Adipose tissue (tissue), 3 donors: Measurements from ENCODE around the gene MYO1D. TPM values are rescaled to one million over a fixed set of nuclear protein-coding genes. Genes with fewer than 3 reads are reported as not detected.

ENCODE experiments used
- H3K27ac ChIP-seq: one replicate; pipeline ENCODE4 v1.5.1; 2013; ENCODE audit warnings: low read depth, low read length
- WGBS, 3 donors: extraction: QIAGEN DNeasy Blood & Tissue Kit; methylation state at CpG; one replicate each; pipeline ENCODE4 v1.1.7; 2013; 5-methylcytosine and 5-hydroxymethylcytosine counted together
- polyA plus RNA-seq, 3 donors: library from polyadenylated mRNA; stranded (reverse); fragments of 200-250 nt; gene quantifications; one replicate each; pipeline ENCODE4 v1.2.3, GENCODE V29; 2013
- donor health status: healthy with polysubstance abuse.
- donor health status: Bipolar disorder and iron deficiency.
- donor health status: healthy.

Gene MYO1D
- polyA plus RNA-seq, 3 donors, result 8.5 to 11.6 (median 11.4) TPM

DNA sequence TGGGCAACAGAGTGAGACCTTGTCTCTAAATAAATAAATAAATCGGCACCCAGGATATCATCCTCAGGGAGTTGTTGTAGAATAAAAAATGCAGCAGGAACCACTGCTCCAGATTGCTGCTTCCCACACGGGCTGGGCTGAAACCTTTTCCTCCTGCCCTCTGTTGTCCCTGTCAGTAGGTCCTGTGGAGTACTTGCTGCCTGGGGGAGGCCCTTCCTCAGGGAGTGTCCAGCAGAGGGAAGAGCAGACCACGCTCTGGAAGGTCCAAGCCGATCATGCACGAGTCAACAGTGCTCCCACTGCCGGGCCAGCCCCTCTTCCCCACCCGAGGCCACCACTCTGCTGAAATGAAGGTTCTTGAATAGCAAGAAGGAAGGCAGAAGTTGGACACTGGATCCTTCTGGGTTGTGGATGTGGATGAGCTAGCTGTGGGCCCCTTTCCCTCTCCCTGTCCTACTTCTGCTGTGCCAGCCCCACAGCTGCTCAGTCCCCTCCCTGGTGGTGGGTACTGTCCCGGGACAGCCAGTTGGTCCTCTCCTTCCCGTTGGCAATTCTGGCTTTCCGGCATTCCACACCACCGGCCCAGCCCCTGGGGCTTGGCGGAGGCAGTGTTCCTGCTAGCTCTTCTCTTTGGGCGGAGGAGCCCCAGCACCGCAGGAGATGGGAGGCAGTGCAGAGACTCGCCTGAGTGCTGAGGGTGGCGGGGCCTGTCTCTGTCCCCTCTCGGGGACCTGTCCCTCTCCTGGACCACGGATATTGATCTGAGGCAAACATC lies 379.3 kb downstream of the MYO1D start:
- H3K27ac ChIP-seq, result no peak overlapping the region
- WGBS, 3 donors, result 87 to 90% (median 89%) methylated on average over 18 of the region's 18 CpGs

DNA sequence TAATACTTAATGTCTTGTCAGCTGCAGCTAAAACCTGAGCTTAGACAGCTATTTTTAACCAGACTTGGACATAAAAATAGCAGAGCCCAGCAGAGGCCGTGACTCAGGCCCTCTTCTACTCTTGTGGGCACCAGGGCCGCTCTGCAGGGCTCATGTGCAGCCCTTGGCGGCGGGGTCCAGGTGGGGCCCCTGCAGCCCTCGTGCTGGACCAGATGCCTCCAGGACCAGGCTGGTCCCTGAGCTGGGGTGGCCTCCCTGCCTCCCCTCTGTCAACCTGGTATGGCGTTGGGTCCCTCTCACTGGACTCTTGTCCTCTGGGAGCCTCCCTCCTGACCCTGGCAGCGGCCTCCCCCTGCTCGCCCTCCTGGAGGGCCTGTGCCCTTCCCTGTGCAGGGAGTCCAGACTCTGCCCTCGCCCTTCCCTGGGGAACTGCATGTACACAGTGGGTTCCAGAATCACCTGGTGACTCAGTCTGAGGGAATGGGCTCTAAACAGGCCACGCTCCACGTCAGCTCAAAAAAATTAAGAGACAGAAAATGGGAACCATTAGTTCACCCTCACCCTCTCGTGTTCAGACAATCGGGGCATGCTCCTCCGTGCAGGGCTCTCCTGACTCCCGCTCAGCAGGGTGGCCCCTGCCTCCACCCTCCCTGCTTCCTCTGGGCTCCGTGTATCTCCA lies 380.4 kb downstream of the MYO1D start:
- H3K27ac ChIP-seq, result no peak overlapping the region
- WGBS, 3 donors, result 85 to 95% (median 88%) methylated on average over 14 to 16 of the region's 16 CpGs

DNA sequence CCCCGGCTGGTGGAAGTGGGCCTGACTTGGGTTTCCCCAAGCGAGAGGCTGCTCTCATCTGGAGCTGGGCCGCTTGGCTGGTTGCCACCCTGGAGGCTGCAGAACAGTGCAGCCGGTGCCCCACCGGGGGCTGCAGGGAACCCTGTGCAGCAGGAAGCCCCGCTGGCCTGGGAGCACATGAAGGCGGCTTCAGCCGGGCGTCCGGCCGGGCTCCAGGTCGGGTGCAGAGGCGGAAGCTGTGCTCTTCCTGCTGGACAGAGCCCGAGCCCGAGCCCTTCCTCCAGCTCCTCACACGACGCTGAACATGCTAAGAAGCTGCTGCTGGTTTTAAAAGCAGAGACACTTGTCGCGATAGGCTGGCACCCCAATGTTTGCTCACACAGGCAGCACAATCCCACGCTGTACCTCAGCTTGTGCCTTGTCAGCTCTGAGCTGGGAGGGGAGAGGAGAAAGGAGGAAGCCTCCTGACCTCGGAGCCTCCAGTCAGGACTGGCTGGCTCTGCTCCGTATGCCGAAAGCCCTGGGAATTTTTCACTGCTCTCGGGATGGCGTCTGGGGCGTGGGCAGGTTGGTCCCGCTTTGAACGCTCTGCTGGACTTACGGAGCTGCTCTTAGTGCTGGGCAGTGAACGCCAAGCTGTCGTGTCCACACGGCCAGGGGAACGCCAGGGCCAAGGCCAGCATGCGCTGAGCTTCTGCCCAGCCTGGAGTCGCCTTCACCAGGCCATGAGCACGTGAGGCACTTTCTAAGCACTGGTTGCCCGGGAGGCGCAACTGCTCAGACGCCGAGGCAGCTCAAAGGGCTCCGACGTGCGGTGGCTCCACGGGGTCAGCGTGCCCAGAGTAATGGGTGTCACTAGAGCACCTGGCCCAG lies 381.3 kb downstream of the MYO1D start:
- 41 to 59% (median 42%) methylated on average over 41 to 45 of the region's 45 CpGs for WGBS, 3 donors
- no peak overlapping the region for H3K27ac ChIP-seq

DNA sequence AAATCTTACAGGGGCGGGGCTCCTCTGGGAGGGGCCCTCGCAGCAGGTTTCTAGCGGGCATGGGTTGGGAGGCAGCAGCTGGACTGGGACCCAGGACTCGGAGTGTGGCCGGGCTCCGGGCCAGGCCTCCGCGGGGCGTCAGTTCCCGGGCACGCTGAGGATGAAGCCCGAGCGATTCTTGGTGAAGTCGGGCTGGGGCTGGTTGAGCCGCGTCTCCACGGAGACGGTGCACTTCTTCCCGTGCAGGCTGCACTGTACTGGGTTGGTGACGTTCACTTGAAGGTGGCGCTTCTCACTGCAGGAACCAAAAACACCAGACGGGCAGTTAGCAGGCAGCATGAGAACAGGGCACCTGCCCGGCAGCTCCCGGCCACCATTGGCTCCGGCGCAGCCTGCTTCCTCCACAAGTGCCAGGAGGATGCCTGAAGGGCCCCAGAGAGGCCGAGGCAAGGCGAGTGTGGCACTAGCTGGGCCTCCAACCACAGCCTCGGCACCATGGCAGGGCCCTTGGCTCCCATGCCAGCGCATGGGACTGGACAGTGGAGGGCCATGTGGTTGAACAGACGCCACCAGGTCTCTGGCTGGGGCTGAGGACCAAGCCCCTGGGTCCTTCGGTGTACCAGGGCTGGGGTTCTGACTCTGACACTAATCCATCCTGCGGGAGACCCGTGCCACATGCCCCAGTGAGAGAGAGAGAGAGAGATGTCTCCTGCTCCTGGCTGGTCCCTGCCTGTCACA lies 382.1 kb downstream of the MYO1D start:
- H3K27ac ChIP-seq, result no peak overlapping the region
- 84 to 92% (median 84%) methylated on average over 34 of the region's 34 CpGs for WGBS, 3 donors

DNA sequence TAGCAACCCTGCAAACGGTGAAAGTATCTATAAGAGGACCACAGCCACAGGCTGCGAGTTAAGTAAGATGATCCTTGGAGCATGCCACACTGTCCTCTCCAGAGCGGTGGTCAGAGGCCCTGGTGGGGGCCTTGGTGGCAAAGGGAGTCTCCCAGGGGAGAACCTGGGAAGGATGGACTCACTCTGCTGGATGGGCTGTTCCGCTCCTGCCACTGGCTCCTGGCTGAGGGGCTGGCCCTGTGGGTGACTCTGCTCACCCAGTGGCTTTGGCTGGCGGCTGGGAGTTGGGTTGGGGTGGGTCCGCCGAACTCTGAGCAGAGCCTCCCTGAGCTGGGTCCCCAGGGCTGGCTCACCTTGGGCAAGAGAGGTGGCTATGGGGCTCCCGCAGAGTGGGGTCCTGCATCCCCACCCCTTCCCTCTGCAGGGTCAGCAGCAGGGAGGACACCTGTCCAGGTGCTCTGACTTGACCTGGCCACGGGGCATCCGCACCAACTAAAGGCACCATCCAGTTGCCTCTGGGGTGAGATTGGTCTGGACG lies 382.9 kb downstream of the MYO1D start:
- no peak overlapping the region for H3K27ac ChIP-seq
- WGBS, 3 donors, result 93 to 95% (median 94%) methylated on average over 9 to 11 of the region's 11 CpGs

DNA sequence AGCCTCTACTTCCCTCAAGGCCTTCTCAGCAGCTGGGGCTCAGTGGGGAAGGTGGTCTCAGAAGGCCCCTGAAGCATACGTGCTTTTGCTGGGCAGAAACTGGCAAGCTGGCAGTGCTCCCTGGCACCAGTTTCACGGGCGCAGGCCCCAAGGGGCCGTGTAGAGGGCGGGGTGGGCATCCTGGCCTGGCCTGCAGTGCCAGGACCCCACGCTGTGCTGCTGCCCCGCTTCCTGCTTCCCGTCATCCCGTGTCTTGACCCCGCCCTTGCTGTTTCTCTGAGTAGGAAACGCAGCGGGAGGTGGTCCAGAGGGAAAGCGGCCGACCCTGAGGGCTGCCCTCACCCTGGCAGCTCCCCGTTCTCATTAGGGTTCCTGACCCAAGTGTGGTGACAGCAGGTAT lies 383.4 kb downstream of the MYO1D start:
- WGBS, 3 donors, result 80 to 87% (median 87%) methylated on average over 15 of the region's 15 CpGs
- H3K27ac ChIP-seq, result no peak overlapping the region

DNA sequence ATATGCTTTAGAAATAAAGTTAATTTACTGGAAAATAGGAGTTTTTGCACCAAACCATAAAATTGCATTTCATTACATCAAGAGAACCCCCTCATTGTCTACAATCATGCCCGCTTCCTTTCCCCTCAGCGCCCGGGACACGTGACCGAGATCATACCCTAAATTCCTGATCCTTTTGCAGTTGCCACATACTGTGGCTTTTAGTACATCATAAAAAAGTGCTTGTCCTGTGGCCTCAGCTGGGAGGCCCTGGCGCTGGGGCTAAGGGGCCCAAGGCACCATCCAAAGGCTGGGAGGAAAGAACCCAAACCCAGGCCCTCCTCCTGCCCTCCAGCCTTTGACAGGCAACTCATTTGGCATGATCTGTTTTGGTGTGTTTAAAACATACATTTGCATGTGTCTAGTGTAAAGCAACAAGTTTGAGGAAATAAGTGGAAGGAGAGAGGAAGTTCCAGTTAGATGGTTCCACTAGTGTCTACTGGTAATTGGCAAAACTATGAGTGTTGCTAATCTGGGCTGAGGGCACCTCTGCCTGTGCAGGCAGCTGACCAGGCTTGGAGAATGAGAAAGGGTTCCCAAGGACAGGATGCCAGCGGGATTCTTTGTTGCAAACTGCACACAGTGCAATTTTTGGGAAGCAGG lies 384.2 kb downstream of the MYO1D start:
- H3K27ac ChIP-seq, result no peak overlapping the region
- WGBS, 3 donors, result 68 to 90% (median 77%) methylated on average over 7 of the region's 7 CpGs

DNA sequence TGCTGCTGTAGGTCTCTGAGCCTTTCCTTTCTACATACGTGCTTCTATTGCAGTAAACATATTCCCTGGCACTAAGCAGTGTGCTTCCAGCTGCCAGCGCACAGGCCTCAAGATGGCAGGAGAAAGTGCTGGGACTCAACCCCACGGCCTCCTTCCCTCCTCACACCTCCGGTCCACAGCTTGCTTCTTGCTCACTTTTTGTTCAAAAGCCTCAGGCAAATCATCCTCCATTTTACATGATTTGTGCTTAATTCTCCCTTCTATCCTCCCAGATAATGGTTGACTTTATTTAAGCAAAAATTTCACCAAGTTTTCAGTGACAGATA lies 384.7 kb downstream of the MYO1D start:
- H3K27ac ChIP-seq, result no peak overlapping the region
- WGBS, 3 donors, result 75 to 84% (median 77%) methylated on average over 4 of the region's 4 CpGs

DNA sequence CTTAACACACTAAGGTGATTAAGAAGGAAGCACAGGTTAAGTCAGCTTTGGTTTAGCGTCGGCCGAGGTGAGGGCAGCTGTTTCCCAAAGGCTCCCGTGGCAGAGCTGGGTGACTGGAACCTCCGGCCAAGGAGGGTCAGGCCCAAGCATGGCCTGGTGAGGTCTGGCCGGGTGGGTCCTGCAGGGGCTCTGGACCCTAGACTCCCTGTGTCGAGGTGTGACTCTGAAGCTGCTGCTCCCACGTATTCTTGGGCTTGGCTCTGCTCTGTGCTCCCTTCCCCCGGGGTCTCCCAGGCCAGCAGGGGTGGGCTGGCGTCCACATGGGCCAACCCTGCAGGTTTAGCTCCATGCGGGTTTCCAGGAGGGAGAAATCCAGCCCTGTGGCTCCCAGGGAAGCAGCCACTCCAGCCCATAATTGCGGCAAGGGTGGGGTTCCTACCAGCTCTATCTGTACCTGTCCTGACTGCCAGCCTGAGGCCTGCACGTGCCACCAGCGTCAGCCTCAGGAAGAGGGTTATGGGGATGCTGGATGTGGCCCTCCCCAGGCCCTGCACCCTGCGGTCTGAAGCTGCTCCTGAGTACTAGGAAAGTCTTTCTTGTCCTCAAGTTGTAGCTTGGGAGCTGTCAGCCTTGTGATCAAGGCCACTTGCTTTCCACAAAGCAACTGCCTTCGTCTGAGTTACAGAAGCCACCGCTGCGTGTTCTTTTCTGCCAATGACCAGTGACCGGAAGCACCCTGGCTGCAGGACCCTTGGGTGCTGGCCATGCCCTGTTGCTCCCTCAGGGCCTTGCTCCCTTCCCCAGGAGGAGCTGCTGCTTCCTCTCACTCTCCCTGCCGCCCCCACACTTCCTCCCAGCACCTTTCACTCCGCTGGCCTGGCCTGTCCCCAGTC lies 385.3 kb downstream of the MYO1D start:
- WGBS, 3 donors, result 84 to 88% (median 86%) methylated on average over 21 of the region's 21 CpGs

DNA sequence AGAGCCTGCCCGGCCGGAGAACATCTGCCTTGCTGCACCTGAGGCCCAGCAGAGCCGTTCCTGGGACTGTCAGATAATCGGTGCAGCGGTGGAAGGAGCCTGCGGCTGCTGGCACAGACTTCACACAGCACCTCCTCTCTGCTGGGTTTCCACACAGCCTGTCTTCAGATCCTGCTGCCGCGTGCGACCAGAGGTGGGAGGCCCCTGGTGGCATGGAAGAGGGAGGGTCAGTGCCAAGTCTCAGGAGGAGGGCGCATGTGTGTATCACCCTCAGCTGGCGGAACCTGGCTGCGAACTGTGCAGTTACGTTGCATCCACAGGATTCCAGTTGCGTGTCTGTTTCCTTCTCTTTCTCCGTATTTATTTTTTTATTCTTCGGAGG lies 386.8 kb downstream of the MYO1D start:
- H3K27ac ChIP-seq, result no peak overlapping the region
- WGBS, 3 donors, result 78 to 88% (median 87%) methylated on average over 16 of the region's 16 CpGs

More for the DNA sequence above, 385.3 kb downstream of the MYO1D start:
- H3K27ac ChIP-seq, result no peak overlapping the region

DNA sequence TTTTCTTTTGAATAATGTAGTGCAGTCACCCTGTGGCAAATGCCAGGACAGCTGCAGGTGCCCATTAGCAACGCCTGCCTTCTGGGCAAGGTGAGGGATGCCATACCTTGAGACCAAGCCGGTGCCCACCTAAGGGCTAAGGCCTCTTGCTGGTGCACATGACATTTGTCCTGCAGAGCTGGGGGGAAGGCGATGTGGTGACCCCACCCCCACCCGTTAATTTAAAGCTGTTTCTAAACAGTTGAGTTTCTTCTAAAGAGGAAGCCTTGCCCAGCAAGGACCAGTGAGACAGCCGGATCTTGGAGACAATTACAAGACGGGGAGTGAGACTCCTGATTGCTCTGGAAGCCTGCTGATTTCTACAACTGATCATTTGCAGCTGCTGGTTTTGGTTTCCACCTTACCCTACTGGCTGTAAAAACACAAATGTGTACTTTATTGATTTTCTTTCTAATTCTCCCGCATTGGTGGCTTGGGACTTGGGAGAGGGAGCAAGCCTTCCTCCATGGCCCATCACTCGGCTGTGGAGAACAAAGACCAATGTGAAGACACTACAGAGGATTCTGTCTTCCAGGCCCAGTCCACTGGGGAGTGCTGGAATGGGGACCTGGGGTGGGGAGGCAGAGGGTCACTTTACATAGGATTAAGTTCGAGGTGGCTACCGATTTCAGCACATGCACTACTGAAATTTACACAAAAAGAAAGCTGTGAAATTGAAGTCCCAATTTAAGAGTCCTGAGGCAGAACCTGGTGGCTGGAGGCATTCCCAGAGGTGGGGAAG lies 387.4 kb downstream of the MYO1D start:
- H3K27ac ChIP-seq, result no peak overlapping the region
- WGBS, 3 donors, result 67 to 91% (median 88%) methylated on average over 10 of the region's 10 CpGs

DNA sequence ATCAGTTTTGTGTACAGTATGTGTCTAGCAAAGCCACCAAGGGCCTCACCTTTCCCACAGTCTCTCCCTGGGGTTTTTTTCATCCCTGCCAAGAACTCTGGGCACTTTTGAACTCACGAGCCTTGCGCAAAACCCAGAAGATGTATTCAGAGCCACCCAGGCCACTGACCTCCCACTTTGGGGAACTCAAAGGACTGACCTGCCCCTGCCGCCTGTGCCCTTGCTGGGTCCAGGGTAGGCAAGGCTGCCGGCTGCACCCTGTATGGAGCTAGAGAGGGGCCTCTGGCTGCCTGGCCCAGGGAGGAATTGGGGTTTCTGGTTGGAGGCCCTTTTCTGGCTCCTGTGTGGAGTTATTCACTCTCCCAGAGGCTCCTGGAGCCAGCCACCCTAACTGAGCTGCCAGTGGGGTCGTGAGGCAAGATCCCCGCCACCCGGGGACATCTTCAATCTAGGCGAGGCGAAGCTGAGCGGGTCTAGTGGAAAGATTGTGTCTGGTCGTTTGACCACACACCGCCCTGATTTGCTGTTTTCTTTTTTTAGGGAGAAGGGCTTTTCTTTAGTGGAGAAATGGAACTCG lies 388.2 kb downstream of the MYO1D start:
- 93 to 95% (median 94%) methylated on average over 13 of the region's 13 CpGs for WGBS, 3 donors
- no peak overlapping the region for H3K27ac ChIP-seq

DNA sequence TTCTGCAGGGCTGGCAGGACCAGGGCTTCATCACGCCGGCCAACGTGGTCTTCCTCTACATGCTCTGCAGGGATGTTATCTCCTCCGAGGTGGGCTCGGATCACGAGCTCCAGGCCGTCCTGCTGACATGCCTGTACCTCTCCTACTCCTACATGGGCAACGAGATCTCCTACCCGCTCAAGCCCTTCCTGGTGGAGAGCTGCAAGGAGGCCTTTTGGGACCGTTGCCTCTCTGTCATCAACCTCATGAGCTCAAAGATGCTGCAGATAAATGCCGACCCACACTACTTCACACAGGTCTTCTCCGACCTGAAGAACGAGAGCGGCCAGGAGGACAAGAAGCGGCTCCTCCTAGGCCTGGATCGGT lies 388.8 kb downstream of the MYO1D start:
- 92 to 98% (median 94%) methylated on average over 16 of the region's 16 CpGs for WGBS, 3 donors

DNA sequence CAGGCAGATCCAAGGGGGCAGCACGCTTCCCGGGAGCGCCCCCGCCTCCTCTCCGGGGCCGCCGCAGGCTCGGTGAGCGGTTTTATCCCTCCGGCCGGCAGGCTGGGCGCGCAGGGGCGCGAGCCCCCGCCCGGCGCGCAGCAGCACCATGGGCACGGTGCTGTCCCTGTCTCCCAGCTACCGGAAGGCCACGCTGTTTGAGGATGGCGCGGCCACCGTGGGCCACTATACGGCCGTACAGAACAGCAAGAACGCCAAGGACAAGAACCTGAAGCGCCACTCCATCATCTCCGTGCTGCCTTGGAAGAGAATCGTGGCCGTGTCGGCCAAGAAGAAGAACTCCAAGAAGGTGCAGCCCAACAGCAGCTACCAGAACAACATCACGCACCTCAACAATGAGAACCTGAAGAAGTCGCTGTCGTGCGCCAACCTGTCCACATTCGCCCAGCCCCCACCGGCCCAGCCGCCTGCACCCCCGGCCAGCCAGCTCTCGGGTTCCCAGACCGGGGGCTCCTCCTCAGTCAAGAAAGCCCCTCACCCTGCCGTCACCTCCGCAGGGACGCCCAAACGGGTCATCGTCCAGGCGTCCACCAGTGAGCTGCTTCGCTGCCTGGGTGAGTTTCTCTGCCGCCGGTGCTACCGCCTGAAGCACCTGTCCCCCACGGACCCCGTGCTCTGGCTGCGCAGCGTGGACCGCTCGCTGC lies 389.3 kb downstream of the MYO1D start:
- WGBS, 3 donors, result 41 to 47% (median 41%) methylated on average over 45 to 59 of the region's 59 CpGs
- no peak overlapping the region for H3K27ac ChIP-seq

More for the DNA sequence above, 388.8 kb downstream of the MYO1D start:
- H3K27ac ChIP-seq, result no peak overlapping the region

DNA sequence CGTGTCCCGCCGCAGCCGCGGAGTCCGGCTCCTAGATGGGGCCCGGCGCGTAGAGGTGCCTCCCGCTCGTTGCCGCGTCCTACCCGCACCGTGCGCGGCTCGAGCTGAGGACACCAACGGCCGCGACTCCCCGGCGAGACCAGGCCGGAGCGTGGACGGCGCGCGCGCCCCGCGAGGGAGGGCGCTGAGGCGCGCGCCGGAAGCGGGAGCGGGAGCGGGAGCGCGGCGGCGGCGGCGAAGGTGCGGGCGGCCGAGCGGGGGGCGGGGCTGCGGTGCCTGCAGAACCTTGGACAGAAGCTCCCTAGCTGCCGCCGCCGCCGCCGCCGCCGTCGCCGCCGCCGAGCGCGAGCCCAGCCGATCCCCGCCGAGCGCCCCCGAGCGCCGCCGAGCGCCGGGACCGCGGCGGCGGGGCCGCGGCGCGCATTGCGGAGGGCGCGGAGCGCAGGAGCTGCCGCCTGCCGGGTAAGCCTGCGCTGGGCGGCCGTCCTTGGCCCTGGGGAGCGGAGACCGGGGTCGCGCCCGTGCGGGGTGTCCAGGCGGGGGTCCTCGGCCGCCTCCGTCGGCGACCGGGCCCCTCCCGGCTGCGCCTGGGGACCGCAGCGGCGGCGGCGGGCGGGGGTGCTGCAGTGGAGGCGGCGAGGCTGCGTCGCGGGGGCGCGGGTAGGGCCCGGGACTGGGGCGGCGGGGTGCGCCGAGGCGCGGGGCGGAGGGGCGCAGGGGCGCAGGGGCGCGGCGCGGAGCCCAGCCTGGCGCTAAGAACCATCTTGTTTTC lies 390.0 kb downstream of the MYO1D start, which contains the start of gene CDK5R1:
TSS of gene CDK5R1 (plus strand) at position 293 of the 772 bp plus-strand sequence. CDS start 628 bp downstream, outside the sequence.
- peak within 1 kb of the TSS; percentile 43 for H3K27ac ChIP-seq
- 0 to 1% (median 0%) methylated on average over 71 to 134 of the region's 135 CpGs for WGBS, 3 donors
